ENCODE results near the gene PRR16.

Gene PRR16

DNA sequence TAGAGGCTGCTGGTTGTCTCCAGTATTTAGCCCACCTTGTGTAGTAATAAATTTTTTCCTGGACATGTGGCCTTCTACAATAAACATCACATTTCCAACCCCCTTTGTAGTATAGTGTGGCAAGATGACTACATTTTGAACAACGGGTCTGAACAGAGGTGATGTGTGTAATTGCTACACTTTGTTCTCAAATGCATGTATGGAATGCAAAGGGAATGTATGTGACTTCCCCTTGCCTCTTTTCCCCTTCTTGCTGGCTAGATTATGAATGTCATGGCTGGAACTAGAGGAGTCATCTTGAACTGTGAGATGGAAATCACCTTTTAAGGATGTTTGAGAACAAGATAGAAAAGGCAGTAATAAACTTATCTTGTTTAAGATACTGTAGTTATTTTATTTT is 54.5 kb downstream of the PRR16 start:
- no peak for DNase-seq

DNA sequence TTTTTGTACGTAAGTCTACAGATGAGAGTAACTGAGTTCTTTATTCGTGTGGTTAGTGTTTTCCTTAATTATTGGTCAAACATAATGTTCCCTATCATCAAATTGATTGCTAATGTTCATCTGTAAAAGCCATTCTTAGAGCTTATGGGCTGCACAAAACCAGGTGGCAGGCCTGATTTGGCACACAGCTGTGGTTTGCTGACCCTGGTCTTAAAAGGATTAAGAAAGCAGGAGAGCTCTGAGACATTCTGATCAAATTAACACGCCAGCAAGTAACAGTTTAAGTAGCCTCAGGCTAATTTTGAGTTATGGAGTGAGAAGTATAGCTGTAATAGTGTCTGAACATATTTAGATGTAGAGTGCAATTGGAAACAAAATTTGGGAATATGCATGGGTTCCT is 63.2 kb downstream of the PRR16 start:
- no peak for DNase-seq

- no peak for DNase-seq
Observed at GRCh38 chr5:120528609-120529008, 64.5 kb downstream of the PRR16 start.

- DNase-seq = no peak
Observed at GRCh38 chr5:120529386-120529785, 65.3 kb downstream of the PRR16 start.

DNA sequence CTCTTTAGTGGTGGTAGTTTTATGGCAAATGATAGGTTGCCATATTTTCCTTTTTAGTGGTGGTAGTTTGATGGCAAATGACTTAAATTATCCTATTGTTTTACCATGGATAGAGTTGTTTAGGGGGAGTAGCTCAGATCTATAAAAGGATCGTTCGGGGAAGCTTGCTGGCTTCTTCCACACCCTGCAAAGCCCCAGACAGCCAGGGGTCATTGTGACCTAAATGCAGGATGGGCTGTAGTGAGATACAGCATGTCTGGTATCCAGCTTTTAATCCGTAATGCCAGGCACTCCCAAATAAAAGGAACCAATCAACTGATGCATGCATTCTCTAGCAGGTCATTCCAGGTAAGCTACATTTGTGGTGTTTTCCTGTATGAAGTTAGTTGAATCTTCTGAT is 67.1 kb downstream of the PRR16 start:
- DNase-seq = no peak

DNA sequence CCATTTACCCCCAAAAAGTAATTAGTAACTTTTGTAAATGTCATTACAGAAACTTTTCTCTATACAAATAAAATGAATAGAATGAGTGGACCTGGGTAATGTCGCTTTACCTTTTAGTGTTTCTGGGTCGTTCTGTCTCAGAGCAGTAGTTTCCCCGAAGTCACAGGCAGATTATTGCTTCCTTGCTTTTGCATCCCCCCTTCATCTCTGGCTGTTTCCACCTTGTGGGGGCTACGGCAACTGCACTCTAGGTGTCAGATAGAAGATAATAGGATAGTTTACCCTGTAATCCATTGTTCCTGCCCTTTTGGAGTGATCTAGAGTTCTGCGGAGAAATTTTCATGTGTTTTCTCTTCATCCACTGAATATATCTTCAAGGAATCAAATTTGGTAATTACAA is 68.7 kb downstream of the PRR16 start:
- DNase-seq = no peak

GRCh38 chr5:120533581-120533980 is 69.5 kb downstream of the PRR16 start:
- no peak for DNase-seq

GRCh38 chr5:120535900-120536299 is 71.8 kb downstream of the PRR16 start:
- DNase-seq = no peak

DNA sequence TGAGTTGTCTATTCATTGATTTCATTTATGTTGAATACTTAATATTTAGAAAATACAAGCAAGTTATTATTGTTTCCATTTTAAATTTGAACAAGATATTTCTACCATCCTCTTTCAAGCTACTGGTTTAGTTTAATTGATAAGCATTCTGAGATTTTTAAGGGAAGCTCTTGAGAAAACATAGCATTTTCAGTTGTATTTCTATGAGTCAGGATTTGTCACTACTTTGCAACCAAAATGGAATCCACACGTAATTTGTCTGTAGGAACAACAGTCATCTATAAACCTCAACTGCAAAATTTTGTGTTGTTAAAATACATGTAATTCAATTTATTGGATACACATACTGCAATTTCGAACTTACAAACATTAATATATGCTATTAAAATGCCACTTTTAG is 74.0 kb downstream of the PRR16 start:
- DNase-seq = no peak

DNA sequence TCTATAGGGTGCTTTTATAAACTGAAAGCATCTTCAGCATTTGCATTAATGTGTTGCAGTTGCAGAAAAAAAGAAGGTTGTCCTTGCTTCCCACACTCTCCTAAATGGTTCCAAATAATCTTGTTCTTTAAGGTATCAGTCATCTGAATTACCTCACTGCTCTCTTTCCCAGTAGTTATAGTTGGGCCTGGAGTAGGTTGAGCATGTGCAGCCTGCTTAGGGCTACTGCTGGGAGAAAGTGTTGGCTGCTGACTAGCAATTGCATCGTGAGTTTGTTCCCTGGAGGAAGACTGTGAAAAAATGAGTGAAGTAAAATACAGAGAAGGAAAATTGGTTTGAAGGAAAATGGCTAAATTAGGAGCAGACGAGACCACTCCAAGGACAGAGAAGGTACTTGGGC is 74.5 kb downstream of the PRR16 start:
- DNase-seq = no peak

DNA sequence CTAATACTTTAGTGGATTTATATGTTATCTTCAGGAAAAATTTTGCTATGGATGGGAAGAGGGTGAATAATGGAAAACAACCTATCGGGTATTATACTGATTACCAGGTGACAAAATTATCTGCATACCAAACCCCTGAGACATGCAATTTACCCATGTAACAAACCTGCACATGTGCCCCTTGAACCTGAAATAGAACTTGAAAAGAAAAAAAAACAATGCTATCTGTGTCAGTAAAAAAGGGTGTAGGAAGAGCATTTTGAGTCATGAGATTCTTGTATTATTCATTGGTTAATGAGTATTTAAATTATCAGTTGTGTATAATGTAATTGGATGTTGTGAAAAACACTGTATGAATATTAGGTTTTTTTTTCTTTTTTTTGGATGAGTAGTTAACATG is 75.4 kb downstream of the PRR16 start:
- no peak for DNase-seq

DNA sequence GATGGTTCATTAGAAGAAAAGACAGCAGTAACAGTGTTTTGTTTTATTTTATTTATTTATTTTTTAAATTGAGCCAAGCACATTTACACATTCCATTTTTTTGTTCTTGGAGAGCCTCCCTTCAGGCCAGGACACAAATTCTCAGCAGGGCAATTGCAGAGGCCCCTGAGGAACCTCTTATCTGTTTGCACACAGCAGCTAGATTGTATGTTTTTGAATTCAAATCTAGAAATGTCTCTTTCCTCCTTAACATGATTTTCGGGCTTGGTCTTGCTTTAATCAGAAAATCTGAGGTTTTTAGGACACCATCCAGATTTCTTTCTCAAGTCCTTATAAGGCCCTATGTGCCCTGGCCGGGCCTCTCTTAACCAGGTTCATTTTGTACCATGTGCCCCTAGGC is 76.0 kb downstream of the PRR16 start:
- no peak for DNase-seq

- DNase-seq = no peak
Observed at GRCh38 chr5:120544043-120544442, 79.9 kb downstream of the PRR16 start.

DNA sequence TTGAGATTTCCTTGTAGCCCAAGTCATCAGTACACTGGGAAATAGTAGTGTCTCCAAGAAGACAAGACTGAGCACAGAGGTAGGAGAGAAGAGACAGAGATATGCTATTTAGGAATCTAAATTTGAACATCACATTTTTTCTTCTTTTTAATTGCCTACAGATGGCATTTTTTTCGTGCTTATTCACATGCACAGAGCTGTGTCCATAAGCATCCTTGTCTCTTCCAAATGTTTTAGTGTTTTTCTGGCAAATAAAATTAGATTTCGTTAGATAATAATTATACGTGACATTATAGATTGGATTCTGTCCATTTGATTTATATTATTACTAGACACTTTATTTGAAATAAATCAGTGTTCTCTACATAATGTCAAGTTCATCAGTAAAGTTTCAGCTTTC is 80.9 kb downstream of the PRR16 start:
- DNase-seq = no peak

- DNase-seq = no peak
Observed at GRCh38 chr5:120545951-120546350, 81.9 kb downstream of the PRR16 start.

DNA sequence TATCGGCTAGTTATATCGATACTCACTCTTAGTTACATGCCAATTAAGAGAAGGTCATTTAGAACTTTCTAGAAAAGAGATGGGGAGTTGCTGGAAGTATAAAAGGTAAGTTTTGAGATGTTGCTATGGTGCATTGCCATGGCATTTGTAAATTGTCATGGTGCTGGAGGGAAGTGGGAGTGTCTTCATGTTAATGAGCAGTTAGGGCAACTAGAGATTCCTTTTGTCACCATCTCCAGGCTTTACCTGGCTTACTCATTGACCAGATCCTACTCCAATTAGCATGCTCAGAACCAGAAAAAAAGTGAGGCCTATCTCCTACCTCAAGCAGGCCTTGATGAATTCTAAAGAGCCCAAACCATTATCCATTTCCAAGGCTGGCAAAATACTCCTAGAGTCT is 82.8 kb downstream of the PRR16 start:
- DNase-seq = no peak

GRCh38 chr5:120550358-120550757 is 86.3 kb downstream of the PRR16 start:
- no peak for DNase-seq

GRCh38 chr5:120552638-120553037 is 88.5 kb downstream of the PRR16 start:
- no peak for DNase-seq

DNA sequence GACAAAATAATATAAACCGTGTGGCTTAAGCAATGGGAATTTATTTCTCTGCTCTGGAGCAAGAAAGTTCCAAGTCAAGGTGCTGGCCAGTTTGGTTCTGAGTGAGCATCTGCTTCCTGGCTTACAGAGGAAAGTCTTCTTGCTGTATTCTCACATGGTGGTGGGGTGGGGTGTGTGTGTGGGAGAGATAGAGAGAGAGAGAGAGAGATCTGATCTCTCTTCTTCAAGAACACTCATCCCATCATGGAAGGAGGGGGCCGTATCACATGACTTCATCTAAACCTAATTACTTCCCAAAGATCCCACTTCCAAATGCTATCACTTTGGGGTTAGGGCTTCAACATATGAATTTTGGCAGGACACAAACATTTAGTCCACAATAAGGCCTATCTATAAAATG is 91.2 kb downstream of the PRR16 start:
- DNase-seq = no peak

DNA sequence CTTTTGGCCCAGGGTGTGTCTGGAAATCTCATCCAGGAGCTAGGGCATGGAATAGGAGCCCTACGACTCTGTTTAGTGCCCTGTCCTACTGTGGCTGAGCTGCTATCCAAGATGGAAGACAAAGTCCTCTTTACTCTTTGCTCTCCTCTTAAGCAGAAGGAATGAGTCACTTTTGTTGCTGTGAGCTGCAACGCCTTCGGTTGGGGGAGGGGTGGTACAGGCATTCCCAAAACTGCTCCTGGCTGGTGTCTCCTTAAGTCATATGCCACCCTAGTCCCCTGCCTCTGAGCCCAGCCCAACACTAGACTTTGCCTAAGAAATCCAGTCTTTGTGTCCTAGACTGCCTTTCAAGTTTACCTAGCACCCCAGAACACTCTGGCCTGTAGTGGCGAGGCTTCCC is 99.9 kb downstream of the PRR16 start:
- no peak for DNase-seq

DNA sequence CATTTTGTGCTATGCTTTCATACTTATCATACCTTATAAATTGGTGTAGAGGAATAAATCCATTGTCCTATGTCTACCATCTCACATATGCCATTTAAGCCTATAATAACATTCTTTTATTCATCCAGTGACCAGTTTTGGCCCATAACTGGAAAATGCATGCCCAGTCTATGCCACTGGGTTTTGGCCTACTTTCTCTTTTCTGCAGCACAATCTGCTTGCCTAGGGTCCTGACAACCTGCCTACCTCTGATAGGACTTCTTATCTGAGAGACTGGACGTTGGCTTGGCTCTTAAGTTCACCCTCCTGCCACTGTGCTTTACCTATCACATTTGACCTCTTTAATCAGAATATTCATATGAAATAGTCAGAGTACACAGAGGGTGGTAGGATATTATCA is 103.0 kb downstream of the PRR16 start:
- no peak for DNase-seq

GRCh38 chr5:120567921-120568320 is 103.8 kb downstream of the PRR16 start:
- no peak for DNase-seq

DNA sequence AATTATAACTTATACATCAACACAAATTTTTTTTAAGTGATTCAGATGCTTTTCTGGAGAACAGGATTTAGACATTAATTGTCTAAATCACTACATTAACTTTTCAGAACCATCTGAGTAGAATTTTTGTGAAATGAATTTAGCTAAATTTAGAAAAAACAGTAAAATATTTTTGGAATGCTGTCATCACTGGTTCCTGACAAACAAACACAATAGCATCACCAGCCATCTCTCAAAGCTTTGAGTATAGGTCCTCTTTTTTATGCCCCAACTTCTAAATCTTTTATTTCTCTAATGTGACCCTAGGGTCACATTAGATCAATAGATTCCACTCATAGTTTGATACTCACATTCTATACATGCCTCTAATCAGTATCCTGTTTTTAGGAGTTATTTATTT is 104.6 kb downstream of the PRR16 start:
- no peak for DNase-seq

GRCh38 chr5:120576588-120576987 is 112.5 kb downstream of the PRR16 start:
- DNase-seq = no peak

- DNase-seq = no peak
Observed at GRCh38 chr5:120582635-120583034, 118.5 kb downstream of the PRR16 start.

DNA sequence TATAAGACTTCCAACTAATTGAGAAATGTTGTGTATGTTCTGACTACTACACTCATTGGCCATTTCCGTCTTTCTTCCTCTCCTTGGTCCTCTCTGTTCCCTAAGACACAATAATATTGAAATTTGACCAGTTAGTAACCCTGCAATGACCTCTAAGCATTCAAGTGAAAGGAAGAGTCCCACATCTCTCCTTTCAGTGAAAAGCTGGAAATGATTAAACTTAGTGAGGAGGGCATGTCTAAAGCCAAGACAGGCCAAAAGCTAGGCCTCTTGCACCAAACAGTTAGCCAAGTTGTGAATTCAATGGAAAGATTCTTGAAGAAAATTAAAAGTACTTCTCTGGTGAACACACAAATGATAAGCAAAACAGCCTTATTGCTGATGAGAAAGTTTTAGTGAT is 122.5 kb downstream of the PRR16 start:
- DNase-seq = no peak

All from NK-92 treated with Interleukin-12 subunit alpha and Interleukin-12 subunit beta, amount 100 ng/mL, for 24 hours (cell line).